GM18505 (cell line): ENCODE measurements around the gene SLC5A5.

Source experiments
- ATAC-seq: cut with Tn5 transposase; IDR thresholded peaks from one replicate; pipeline ENCODE4 v1.9.1; 2021; ENCODE audit not compliant: unreplicated experiment
- POLR2A ChIP-seq: IDR thresholded peaks from 4 replicates; pipeline ENCODE4 v1.6.1; 2011; ENCODE audit warnings: borderline replicate concordance; ENCODE audit not compliant: insufficient read depth, insufficient read length; ENCODE audit errors: extremely low read depth

Gene SLC5A5

DNA sequence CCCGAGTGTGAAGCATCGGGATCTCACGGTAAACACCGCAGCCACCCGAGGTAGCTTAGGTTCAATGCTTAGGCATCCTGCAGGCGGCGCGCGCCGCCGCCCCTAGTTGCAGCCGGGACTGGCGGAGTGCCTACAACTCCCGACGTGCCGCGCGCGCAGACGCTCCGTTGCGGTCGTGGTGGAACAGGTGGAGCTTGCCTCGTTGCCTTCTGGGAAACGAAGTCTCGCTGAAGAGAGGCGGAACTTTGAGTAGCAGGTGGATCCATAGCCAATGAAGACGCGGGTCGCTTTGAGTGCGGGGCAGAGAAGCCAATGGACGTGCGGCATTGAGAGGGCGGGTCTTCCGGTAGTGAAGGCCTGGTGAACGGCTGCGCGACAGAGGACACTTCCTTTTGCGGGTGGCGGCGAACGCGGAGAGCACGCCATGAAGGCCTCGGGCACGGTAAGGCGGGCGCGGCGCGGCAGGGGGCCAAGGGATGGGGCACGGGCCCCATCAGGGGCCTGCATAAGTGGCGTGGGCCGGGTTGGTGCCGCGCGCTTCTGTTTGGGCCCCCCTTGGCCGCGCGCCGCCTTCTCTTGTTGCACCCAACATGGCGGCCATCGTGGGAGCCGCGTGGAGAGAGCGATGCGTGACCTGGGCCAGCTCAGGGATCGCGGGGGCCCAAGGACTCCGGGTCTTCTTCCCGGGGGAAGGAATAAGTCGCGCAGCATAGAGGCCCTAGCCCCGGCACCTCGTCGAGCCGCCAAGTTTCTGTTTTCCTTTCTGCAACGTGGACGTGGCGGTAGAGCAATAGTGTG is 12.0 kb upstream of the SLC5A5 start, which contains the start of gene RPL18A:
Gene RPL18A (plus strand): TSS at position 378 of the 798 bp plus-strand sequence. CDS start 47 bp downstream, at position 425.
- TF ChIP-seq POLR2A, result peak; percentile 98
- ATAC-seq, result peak; percentile 85

- ATAC-seq, result no peak
- TF ChIP-seq POLR2A, result no peak
Measured at GRCh38 chr19:17860331-17860992, 11.3 kb upstream of the SLC5A5 start.

GRCh38 chr19:17860993-17861360 is 10.8 kb upstream of the SLC5A5 start:
- no peak for TF ChIP-seq POLR2A
- no peak for ATAC-seq

DNA sequence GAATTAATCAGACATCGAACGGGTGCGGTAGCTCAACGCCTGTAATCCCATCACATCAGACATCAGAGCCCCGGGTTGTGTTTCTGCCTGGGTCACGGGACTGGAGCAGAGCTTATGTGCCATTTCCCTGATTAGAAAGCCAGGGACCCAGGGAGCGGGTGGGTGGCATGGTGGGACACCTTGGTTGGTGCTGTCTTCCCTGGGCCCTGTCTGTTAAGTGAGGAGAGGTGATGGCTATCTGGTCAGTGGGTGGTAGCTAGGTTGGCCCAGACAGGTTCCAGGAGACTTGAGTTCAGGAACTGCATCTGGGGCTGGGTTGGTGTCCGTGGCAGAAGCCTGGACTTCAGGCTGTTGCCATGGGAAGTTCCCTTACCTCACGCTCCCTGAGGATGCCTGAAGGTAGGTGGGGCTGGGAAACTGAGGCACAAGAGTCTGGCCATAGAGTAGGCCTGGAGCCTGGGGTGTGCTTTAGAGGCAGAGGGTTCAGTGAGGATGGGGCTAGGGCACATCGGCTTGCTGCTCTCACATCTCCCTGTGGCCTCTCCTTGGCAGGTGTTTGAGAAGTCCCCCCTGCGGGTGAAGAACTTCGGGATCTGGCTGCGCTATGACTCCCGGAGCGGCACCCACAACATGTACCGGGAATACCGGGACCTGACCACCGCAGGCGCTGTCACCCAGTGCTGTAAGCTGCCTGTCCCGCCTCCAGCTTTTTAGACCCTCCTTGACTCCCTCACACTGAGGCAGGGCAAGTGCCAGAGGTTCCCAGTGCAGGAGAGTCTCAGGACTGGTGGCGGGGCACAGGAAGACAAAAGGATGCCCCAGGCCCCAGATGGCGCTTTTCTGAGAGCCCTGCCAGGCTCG is 10.0 kb upstream of the SLC5A5 start:
- peak; percentile 33 for TF ChIP-seq POLR2A
- ATAC-seq, result no peak

DNA sequence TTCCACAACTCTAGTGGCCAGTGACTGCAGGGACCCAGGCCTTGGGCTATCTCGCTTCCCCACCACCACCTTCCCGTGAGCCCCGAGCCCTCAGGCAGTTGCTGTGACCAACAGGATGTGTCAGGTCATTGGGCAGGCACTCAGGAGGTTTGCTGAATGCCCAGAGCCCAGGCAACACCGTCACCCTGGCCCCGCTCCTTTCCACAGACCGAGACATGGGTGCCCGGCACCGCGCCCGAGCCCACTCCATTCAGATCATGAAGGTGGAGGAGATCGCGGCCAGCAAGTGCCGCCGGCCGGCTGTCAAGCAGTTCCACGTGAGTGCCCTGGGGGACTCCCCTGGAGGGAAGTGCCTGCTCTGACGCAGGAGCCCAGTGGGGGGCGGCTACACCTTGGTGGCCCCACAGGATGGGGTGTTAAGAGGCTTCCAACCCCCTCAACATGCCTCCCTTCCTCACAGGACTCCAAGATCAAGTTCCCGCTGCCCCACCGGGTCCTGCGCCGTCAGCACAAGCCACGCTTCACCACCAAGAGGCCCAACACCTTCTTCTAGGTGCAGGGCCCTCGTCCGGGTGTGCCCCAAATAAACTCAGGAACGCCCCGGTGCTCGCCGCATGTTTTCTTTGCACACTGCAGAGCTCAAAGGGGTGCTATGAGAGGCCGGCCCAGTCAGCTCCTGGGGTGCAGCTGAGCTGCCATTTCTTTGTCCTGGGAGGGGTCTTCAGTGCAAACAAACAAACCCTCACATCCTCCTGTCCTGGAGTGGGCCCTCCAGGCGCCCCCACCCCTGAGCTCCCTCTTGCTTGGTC is 8.8 kb upstream of the SLC5A5 start:
- ATAC-seq, result no peak
- peak; percentile 30 for TF ChIP-seq POLR2A

- no peak for ATAC-seq
- no peak for TF ChIP-seq POLR2A
Measured at GRCh38 chr19:17863520-17864182, 8.1 kb upstream of the SLC5A5 start.

DNA sequence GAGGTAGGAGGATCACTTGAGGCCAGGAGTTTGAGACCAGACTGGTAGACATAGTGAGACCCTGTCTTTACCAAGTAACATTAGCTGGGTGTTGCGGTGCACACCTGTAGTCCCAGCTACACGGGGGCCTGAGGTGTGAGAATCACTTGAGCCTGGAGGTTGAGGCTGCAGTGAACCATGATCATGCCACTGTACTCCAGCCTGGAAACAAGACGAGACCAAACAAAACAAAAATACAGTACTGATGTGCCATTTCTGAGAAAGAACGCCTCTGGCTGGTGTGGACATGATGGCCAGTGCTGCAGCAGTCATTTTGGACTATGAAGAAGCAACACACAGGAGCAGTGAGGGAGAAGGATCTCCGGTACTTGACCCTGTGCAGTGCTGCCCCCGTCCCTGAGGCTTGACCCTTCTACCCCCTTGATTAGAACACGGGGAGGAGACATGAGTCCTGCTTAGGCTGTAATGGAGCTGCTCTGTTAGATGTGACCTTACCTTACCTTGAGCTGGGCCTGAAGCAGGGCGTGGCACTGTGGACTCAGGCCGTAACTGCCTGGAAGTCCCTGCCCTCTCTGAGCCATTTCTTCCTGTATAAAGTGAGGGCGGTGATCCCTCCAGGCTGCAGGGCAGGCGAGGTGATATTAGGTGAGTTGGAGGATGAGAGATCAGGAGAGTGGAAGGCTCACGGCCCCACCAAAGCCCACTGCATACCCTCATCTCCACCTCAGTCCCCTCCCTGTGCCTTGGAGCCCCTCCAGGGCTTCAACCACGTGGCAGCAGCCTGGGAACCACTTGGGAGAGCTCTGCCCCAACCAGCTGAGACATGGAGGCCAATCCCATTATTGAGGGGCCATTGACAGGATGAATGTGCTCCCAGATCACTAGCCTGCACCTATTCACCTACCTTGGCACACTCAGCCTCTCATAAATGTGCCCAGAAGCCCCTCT is 6.1 kb upstream of the SLC5A5 start:
- ATAC-seq, result no peak
- TF ChIP-seq POLR2A, result no peak

- TF ChIP-seq POLR2A, result no peak
- ATAC-seq, result no peak
Measured at GRCh38 chr19:17866312-17866963, 5.3 kb upstream of the SLC5A5 start.

DNA sequence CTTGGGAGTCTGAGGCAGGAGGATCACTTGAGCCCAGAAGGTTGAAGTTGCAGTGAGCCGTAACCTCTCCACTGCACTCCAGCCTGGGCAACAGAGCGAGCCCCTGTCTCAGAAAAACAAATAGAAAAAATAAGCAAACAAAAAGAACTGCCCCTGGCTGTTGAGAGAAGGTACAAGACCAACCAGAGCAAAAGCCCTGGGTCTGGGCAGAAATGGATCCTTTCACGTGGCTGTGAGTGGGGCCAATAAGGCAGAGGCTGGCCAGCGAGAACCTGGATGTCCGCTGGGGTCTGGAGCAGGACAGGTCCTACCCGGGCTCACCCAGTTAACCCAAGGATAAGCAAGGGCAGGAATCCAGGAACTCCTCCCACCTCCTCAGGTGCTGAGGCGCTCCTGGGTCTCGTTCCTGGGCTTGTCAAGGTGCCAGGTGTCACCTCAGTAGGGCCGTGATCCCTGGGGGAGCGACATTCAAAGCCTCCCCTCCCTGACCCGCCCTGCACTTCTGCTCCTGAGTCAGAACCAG is 4.7 kb upstream of the SLC5A5 start:
- no peak for ATAC-seq
- TF ChIP-seq POLR2A, result no peak

DNA sequence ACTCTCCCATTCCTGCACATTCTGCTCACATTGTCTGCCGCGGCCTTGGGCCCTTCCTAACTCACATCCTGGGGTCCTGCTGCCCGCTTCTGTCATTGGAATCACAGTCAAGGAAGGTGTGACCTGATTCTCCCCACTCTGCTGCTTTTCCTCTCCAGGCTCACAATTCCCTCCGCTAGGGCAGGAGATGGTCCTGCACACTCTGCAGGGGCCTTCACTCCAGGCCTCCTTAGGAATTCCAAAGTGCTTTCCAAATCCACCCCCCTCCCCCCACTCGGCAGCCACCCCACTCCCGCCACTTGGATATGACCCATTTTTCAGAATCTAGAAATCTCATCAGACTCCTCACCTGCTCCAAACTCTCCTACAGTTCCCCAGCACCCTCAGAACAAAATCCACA is 3.1 kb upstream of the SLC5A5 start:
- ATAC-seq, result no peak
- TF ChIP-seq POLR2A, result no peak
